ENCODE measurements around the gene ASIC2. TPM values are rescaled to one million over a fixed set of nuclear protein-coding genes. Genes with fewer than 3 reads are reported as not detected.

ASIC2 gene
- total RNA-seq, 2 experiments from 2014 or later = not detected

DNA sequence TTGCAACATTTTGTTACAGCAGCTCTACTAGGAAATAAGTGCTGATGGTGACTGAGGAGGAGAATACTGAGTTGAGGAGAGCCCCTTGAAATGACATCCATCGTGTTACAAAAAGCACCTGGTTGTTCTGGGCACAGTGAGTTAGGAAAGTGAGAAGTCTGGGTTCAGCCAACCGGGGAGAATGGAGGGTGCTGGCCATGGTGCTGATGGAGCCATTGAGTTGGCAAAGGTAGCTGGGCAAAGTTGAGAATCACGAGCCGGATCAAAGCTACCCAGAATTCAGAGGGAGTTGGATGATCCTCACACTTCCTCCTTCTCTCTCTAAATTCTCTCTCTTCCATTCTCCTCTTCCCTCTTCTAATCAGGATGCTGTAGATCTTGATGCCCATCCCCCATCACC is 35.0 kb upstream of the ASIC2 start:
- peaks cover 23% of the 10 kb centered on the region for H3K27me3 Mint-ChIP-seq
- H3K4me1 ChIP-seq (ENCODE audit: insufficient read depth, low read length) = no peaks in the 10 kb centered on the region
- CTCF ChIA-PET = no interaction called here

GRCh38 chr17:33324736-33325135 is 31.6 kb upstream of the ASIC2 start:
- Mint-ChIP-seq H3K27me3 (peaks cover 25% of the 10 kb centered on the region), H3K4me3 (no peak overlapping the region), H3K4me1 (ENCODE audit: low read depth) (no peaks in the 10 kb centered on the region), H3K27ac (no peak overlapping the region), H3K36me3 (ENCODE audit: low read depth) (no peaks in the 10 kb centered on the region), H3K9me3 (peaks cover 3% of the 10 kb centered on the region)
- no peak overlapping the region for H3K27ac ChIP-seq (ENCODE audit: low read depth in 1 of 2, low read length in 2 of 2)
- no peak overlapping the region for H3K4me3 ChIP-seq (ENCODE audit: low read length)
- H3K9me3 ChIP-seq (ENCODE audit: control insufficient read depth in 1 of 2, insufficient read depth in 1 of 2, low read length in 2 of 2) = no peaks in the 10 kb centered on the region
- intact Hi-C loops (cut with DNase I, micrococcal nuclease) = no loop called here
- H3K27me3 ChIP-seq (ENCODE audit: control insufficient read depth in 1 of 2, insufficient read depth in 2 of 2, low read length in 2 of 2) = no peaks in the 10 kb centered on the region
- CTCF ChIA-PET = no interaction called here
- POLR2A ChIA-PET = no interaction called here
- TF ChIP-seq, protein P1, sequence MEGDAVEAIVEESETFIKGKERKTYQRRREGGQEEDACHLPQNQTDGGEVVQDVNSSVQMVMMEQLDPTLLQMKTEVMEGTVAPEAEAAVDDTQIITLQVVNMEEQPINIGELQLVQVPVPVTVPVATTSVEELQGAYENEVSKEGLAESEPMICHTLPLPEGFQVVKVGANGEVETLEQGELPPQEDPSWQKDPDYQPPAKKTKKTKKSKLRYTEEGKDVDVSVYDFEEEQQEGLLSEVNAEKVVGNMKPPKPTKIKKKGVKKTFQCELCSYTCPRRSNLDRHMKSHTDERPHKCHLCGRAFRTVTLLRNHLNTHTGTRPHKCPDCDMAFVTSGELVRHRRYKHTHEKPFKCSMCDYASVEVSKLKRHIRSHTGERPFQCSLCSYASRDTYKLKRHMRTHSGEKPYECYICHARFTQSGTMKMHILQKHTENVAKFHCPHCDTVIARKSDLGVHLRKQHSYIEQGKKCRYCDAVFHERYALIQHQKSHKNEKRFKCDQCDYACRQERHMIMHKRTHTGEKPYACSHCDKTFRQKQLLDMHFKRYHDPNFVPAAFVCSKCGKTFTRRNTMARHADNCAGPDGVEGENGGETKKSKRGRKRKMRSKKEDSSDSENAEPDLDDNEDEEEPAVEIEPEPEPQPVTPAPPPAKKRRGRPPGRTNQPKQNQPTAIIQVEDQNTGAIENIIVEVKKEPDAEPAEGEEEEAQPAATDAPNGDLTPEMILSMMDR (IDR thresholded peaks at IDR 0.05) = no peak
- H3K4me1 ChIP-seq (ENCODE audit: insufficient read depth, low read length) = no peaks in the 10 kb centered on the region
- ATAC-seq (ENCODE audit: poor library complexity) (no peak), DNase-seq (no peak)
- H3K36me3 ChIP-seq (ENCODE audit: insufficient read depth, low read length) = no peaks in the 10 kb centered on the region

More for the DNA sequence above, 35.0 kb upstream of the ASIC2 start:
- no peak overlapping the region for H3K27ac ChIP-seq (ENCODE audit: low read depth in 1 of 2, low read length in 2 of 2)
- H3K9me3 Mint-ChIP-seq = peaks cover 3% of the 10 kb centered on the region
- no peak overlapping the region for H3K4me3 Mint-ChIP-seq
- H3K36me3 ChIP-seq (ENCODE audit: insufficient read depth, low read length) = no peaks in the 10 kb centered on the region
- no peaks in the 10 kb centered on the region for H3K4me1 Mint-ChIP-seq (ENCODE audit: low read depth)
- intact Hi-C loops (cut with DNase I, micrococcal nuclease) = no loop called here
- no peaks in the 10 kb centered on the region for H3K27me3 ChIP-seq (ENCODE audit: control insufficient read depth in 1 of 2, insufficient read depth in 2 of 2, low read length in 2 of 2)
- TF ChIP-seq, protein P1 (IDR thresholded peaks at IDR 0.05) = no peak
- no peaks in the 10 kb centered on the region for H3K36me3 Mint-ChIP-seq (ENCODE audit: low read depth)
- H3K27ac Mint-ChIP-seq = no peak overlapping the region
- no peaks in the 10 kb centered on the region for H3K9me3 ChIP-seq (ENCODE audit: control insufficient read depth in 1 of 2, insufficient read depth in 1 of 2, low read length in 2 of 2)
- DNase-seq (no peak), ATAC-seq (ENCODE audit: poor library complexity) (no peak)
- H3K4me3 ChIP-seq (ENCODE audit: low read length) = no peak overlapping the region
- POLR2A ChIA-PET = no interaction called here

- Mint-ChIP-seq H3K4me1 (ENCODE audit: low read depth) (no peaks in the 10 kb centered on the region), H3K27me3 (peaks cover 31% of the 10 kb centered on the region)
- CTCF ChIA-PET = no interaction called here
Observed at GRCh38 chr17:33322063-33322462, 29.0 kb upstream of the ASIC2 start.

More at GRCh38 chr17:33322063-33322462, 29.0 kb upstream of the ASIC2 start:
- intact Hi-C loops (cut with DNase I, micrococcal nuclease) = no loop called here
- ATAC-seq (ENCODE audit: poor library complexity) (no peak), DNase-seq (no peak)
- POLR2A ChIA-PET = no interaction called here
- no peaks in the 10 kb centered on the region for H3K4me1 ChIP-seq (ENCODE audit: insufficient read depth, low read length)
- Mint-ChIP-seq H3K9me3 (no peaks in the 10 kb centered on the region), H3K27ac (no peak overlapping the region), H3K4me3 (no peak overlapping the region), H3K36me3 (ENCODE audit: low read depth) (no peaks in the 10 kb centered on the region)
- H3K36me3 ChIP-seq (ENCODE audit: insufficient read depth, low read length) = no peaks in the 10 kb centered on the region
- H3K27me3 ChIP-seq (ENCODE audit: control insufficient read depth in 1 of 2, insufficient read depth in 2 of 2, low read length in 2 of 2) = no peaks in the 10 kb centered on the region
- no peaks in the 10 kb centered on the region for H3K9me3 ChIP-seq (ENCODE audit: control insufficient read depth in 1 of 2, insufficient read depth in 1 of 2, low read length in 2 of 2)
- TF ChIP-seq, protein P1 (IDR thresholded peaks at IDR 0.05) = no peak
- no peak overlapping the region for H3K4me3 ChIP-seq (ENCODE audit: low read length)
- no peak overlapping the region for H3K27ac ChIP-seq (ENCODE audit: low read depth in 1 of 2, low read length in 2 of 2)

Measured in CD4-positive, alpha-beta T cell (primary cell).